IPS-15b (cell line): ENCODE measurements around the gene UBE2E1.

Source experiments
- H3K27me3 ChIP-seq: one replicate; pipeline ENCODE4 v1.6.1; 2013; ENCODE audit warnings: low read length; ENCODE audit not compliant: control insufficient read depth, insufficient read depth
- H3K36me3 ChIP-seq: one replicate; pipeline ENCODE4 v1.6.1; 2013; ENCODE audit warnings: low read length; ENCODE audit not compliant: control insufficient read depth, insufficient read depth
- H3K4me1 ChIP-seq: one replicate; pipeline ENCODE4 v1.6.1; 2013; ENCODE audit warnings: mild to moderate bottlenecking, low read length; ENCODE audit not compliant: control insufficient read depth, insufficient read depth
- H3K4me3 ChIP-seq: one replicate; pipeline ENCODE4 v1.5.1; 2013; ENCODE audit warnings: low read depth, low read length
- H3K9ac ChIP-seq: one replicate; pipeline ENCODE4 v1.6.1; 2013; ENCODE audit warnings: low read depth, mild to moderate bottlenecking, low read length
- H3K9me3 ChIP-seq: one replicate; pipeline ENCODE4 v1.6.1; 2013; ENCODE audit warnings: mild to moderate bottlenecking, low read length; ENCODE audit not compliant: control insufficient read depth, insufficient read depth

The UBE2E1 gene

DNA sequence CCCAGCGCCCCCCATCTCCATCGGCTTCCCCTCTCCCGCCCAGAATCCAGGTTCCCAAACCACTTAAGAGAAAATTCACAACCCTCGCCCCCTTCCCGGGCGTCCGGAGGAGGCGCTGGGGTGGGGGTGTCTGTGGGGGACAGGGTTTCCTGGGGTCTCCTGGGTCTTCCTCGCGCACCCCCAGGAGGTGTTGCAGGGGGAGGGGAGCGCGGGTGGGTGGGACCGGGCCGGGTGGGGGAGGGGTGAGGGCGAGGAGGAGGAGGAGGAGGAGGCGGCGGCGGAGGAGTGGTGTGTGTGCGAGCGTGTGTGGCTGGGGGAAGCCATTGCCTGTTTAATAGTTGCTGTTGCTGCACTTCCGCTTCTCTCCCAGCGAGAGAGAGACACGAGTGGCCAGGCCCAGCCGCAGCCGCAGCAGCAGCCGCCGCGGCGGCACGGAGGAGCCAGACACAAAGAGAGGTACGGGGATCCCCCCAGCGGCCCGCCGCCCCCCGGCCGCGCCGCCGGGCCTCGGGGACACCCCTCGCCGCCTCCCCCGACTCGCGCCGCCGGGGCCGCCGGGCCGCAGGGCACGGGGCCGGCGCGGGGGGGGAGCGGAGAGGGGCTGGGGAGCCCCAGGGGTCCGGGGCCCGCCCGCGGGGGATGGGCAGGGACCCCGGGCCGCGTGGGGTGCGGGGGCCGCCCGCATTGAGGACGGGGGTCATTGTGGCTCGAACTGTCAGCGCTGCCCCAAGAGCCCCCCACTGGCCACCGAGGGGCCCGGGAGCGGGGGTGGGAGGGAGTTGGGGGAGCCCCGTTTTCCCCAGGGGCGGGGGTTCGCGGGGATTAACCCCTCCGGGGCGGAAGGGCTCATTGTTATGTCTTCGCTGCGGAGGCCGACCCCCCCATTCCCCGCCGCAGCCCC is at the start of gene UBE2E1:
Gene UBE2E1, plus strand, starts transcription at position 323 of the 901 bp plus-strand sequence. CDS start 1,315 bp downstream, outside the sequence.
- H3K9ac ChIP-seq: no peak within 1 kb of the TSS
- no peaks in the 10 kb centered on the region for H3K36me3 ChIP-seq
- peaks cover 15% of the 10 kb centered on the region for H3K4me1 ChIP-seq
- H3K9me3 ChIP-seq: no peaks in the 10 kb centered on the region
- peaks cover 8% of the 10 kb centered on the region for H3K27me3 ChIP-seq
- H3K4me3 ChIP-seq: peak within 1 kb of the TSS; percentile 71

- H3K4me1 ChIP-seq: peaks cover 12% of the 10 kb centered on the region
- no peaks in the 10 kb centered on the region for H3K27me3 ChIP-seq
Observed at GRCh38 chr3:23756206-23756840, 49.4 kb upstream of the UBE2E1 start.

DNA sequence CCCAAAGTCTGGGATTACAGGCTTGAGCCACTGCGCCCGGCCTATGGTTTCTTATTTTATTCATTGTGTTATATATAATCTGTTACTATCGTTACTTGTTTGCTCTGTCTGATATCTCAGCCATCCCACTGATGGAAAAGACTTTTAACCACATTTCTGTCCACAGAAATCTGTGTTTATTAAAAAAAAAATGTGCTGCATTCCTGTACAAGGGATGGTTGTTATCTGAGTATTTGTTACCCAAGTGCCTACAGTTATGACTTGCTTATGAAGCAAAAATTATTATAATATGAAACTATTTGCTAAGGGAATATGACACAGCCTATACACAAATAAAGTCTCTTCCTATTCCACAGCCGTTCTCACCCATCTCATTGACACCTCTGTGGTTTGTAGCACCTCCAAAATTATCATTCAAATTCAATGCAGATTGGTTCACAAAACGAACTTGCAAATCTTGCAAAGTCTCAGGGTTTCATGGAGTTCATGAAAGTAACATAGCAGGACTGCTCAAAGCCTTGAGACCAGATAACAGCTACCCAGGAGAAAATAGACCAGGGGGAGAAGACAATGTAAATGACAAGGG is 47.4 kb upstream of the UBE2E1 start:
- Histone ChIP-seq H3K4me1 (peaks cover 15% of the 10 kb centered on the region), H3K9ac (no peak overlapping the region), H3K27me3 (no peaks in the 10 kb centered on the region), H3K9me3 (no peaks in the 10 kb centered on the region), H3K36me3 (no peaks in the 10 kb centered on the region), H3K4me3 (no peak overlapping the region)

More at GRCh38 chr3:23756206-23756840, 49.4 kb upstream of the UBE2E1 start:
- Histone ChIP-seq H3K9me3 (no peaks in the 10 kb centered on the region), H3K4me3 (no peak overlapping the region), H3K9ac (no peak overlapping the region), H3K36me3 (no peaks in the 10 kb centered on the region)

DNA sequence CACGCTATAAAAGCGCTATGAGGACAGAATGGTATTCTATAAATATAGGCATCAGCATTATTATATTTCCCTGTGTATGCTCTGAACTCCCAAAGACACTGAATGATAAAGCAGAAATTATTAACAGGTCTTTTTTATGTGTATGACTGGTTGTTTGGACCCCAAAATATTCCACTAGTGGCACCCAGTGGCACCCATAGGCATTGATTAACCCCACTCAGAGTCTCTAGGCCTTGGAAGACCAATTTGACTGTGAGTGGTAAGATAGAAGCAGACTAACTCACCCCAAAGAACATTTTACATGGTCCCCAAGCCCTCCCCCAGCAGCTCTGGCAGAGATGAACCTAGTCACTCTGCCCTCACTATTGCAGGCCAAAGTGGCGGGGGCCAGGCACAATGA is 45.4 kb upstream of the UBE2E1 start:
- H3K4me3 ChIP-seq: no peak overlapping the region
- peaks cover 15% of the 10 kb centered on the region for H3K4me1 ChIP-seq
- no peaks in the 10 kb centered on the region for H3K36me3 ChIP-seq
- no peaks in the 10 kb centered on the region for H3K27me3 ChIP-seq
- H3K9me3 ChIP-seq: no peaks in the 10 kb centered on the region
- no peak overlapping the region for H3K9ac ChIP-seq

DNA sequence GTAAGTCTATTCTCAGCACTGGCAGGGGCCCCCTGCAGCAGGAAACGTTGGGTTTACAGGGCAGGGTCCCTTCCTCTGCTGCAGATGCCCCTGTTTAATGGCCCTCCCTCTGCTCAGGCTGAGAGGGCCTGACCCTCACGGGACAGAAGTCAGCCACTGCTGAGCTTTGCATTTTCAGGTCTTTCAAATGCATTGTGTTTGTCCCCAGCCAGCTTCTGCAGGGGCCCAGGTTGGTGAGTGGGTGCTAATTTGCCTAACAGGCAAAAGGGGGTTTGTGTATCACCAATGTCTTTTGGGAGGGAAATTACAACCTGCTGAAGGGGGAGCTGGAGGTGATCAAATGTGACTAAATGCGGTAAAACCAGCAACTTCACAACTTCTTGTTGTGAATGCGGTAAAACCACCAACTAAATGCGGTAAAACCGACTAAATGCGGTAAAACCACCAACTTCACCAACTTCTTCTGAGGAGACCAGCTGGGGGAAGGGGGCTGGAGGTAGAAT is 44.8 kb upstream of the UBE2E1 start:
- no peaks in the 10 kb centered on the region for H3K36me3 ChIP-seq
- H3K4me3 ChIP-seq: no peak overlapping the region
- H3K27me3 ChIP-seq: no peaks in the 10 kb centered on the region
- no peaks in the 10 kb centered on the region for H3K9me3 ChIP-seq
- no peak overlapping the region for H3K9ac ChIP-seq
- H3K4me1 ChIP-seq: peaks cover 15% of the 10 kb centered on the region

DNA sequence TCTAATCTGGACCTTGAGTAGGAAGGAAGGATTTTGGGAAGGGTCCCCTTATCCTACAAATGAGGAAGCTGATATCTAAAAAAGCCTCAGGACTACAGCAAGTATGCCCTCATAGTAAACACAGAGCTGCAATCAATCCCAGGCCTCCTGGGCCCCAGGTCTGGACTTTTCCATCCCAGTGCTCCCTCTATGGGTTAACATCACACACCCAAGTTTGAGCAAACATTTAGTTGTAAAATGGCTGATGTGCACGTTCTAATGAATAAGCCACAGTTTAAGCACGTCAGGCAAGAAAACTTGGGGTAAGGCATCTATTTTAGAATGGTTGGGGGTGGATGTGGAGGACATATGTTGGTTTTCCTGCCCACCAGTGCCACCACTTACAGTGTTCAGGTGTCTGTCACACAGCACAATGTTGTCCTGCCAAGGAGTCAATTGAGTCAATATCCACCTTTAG is 44.3 kb upstream of the UBE2E1 start:
- H3K27me3 ChIP-seq: no peaks in the 10 kb centered on the region
- H3K9me3 ChIP-seq: no peaks in the 10 kb centered on the region
- H3K36me3 ChIP-seq: no peaks in the 10 kb centered on the region
- H3K4me1 ChIP-seq: peaks cover 15% of the 10 kb centered on the region
- no peak overlapping the region for H3K4me3 ChIP-seq
- no peak overlapping the region for H3K9ac ChIP-seq

GRCh38 chr3:23762214-23762613 is 43.5 kb upstream of the UBE2E1 start:
- no peaks in the 10 kb centered on the region for H3K9me3 ChIP-seq
- no peak overlapping the region for H3K9ac ChIP-seq
- H3K36me3 ChIP-seq: no peaks in the 10 kb centered on the region
- peaks cover 15% of the 10 kb centered on the region for H3K4me1 ChIP-seq
- H3K4me3 ChIP-seq: no peak overlapping the region
- H3K27me3 ChIP-seq: no peaks in the 10 kb centered on the region

DNA sequence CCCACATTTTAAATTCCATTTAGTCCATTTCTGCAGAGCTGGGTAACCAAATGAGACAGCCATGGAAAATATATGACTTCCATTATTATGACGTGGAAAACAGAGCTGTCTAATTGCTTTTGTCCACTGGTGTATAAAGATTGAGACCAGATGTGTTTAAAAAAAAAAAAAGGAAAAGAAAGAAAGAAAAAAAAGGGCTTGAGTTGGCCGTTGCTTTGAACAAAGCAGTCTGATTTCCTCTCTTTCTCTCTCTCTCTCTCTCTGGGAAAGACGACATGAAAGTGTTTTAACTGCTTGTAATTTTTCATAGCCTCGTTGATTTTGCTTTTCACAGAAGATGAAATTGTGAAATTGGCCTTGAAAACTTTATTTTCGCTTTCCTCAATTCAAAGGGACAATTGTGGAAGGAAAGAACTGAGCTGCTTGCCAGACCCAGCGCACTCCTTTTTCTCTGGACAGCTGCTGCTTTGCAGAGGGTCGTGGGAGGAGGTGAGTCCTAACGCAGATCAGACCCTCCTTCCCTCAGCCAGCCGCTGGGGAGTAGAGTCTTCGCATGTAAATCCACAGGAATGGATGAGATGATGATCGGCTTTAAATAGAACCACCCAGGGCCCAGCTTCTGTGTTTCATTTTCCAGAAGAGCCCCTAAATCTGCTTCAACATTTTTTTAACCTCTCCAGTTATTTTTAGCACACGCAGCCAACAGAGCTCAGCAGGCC is 42.8 kb upstream of the UBE2E1 start:
- H3K9ac ChIP-seq: no peak overlapping the region
- H3K27me3 ChIP-seq: no peaks in the 10 kb centered on the region
- H3K4me1 ChIP-seq: peaks cover 15% of the 10 kb centered on the region
- no peak overlapping the region for H3K4me3 ChIP-seq
- no peaks in the 10 kb centered on the region for H3K9me3 ChIP-seq
- H3K36me3 ChIP-seq: no peaks in the 10 kb centered on the region

- H3K9me3 ChIP-seq: no peaks in the 10 kb centered on the region
- H3K36me3 ChIP-seq: no peaks in the 10 kb centered on the region
- no peak overlapping the region for H3K9ac ChIP-seq
- peaks cover 15% of the 10 kb centered on the region for H3K4me1 ChIP-seq
- no peak overlapping the region for H3K4me3 ChIP-seq
- no peaks in the 10 kb centered on the region for H3K27me3 ChIP-seq
Observed at GRCh38 chr3:23764407-23764806, 41.3 kb upstream of the UBE2E1 start.

DNA sequence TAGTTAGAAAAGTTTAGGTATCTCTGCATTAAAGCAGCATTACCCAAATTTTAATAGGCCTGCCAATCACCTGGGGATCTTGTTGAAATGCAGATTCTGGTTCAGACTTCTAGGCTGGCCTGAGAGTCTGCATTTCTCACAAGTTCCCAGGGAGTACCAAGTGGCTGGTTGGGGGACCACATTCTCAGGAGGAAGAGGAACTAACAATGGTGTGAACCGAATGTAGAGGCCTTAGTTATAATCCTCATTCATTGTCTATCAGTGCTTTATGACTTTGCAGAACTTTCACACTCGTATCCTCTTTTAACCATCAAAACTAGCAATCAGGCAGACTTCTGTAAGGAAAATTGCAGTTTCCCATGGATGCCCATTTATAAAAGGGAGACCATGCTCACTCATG is 38.2 kb upstream of the UBE2E1 start:
- no peaks in the 10 kb centered on the region for H3K27me3 ChIP-seq
- no peak overlapping the region for H3K9ac ChIP-seq
- H3K4me3 ChIP-seq: no peak overlapping the region
- no peaks in the 10 kb centered on the region for H3K4me1 ChIP-seq
- H3K36me3 ChIP-seq: no peaks in the 10 kb centered on the region
- H3K9me3 ChIP-seq: no peaks in the 10 kb centered on the region

- H3K4me1 ChIP-seq: no peaks in the 10 kb centered on the region
- no peaks in the 10 kb centered on the region for H3K9me3 ChIP-seq
- H3K36me3 ChIP-seq: no peaks in the 10 kb centered on the region
- H3K4me3 ChIP-seq: no peak overlapping the region
- no peak overlapping the region for H3K9ac ChIP-seq
- no peaks in the 10 kb centered on the region for H3K27me3 ChIP-seq
Observed at GRCh38 chr3:23775254-23775909, 30.4 kb upstream of the UBE2E1 start.
